Measurements from ENCODE around the gene TLX3. TPM values are rescaled to one million over a fixed set of nuclear protein-coding genes. Genes with fewer than 3 reads are reported as not detected.

The TLX3 gene
- total RNA-seq, 1 experiment from 2014 or later = not detected

DNA sequence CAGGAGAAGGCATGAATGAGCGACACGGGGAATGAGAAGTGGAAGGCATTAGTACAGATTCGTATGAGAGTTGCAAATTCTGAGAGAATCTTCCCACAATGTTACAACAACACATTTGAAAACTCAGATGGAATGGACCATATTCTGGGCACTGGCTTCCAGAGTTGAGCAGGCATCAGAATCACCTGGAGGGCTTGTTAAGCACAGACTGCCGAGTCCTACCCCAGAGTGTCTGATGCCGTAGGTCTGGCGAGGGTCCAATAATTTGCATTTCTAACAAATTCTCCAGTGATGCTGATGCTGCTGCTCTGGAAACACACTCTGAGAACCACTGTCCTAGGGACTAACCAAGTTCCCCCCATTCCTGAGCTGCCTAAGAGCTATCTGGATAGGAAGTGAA lies 2.9 kb upstream of the TLX3 start:
- peaks cover 81% of the 10 kb centered on the region for H3K27me3 ChIP-seq (ENCODE audit: insufficient read depth, low read length)
- H3K27ac ChIP-seq (ENCODE audit: insufficient read length, low read depth, low read length) = no peak overlapping the region
- H3K4me2 ChIP-seq (ENCODE audit: insufficient read depth, insufficient read length, low read length) = no peak overlapping the region
- H4K5ac ChIP-seq (ENCODE audit: insufficient read length, low read depth, low read length) = no peak overlapping the region
- Mint-ChIP-seq H3K9me3 (peaks cover 3 to 5% of the 10 kb centered on the region in 2 experiments; a peak in 2 of 5 replicates), H3K27ac (no peak overlapping the region; a peak in 1 of 7 replicates), H3K27me3 (ENCODE audit: low read depth) (peaks cover 100% of the 10 kb centered on the region), H3K4me3 (no peak overlapping the region), H3K4me1 (peaks cover 10 to 30% of the 10 kb centered on the region in 2 experiments), H3K36me3 (ENCODE audit: insufficient read depth in 1 of 3, low read depth in 3 of 3) (0 out of 7 replicates have a peak, but pooled peaks cover 0 to 1% (median 0%) of the 10 kb centered on the region in 3 experiments)
- H2BK5ac ChIP-seq (ENCODE audit: insufficient read length, low read length) = no peak overlapping the region
- no peak for DNase-seq
- H2AK5ac ChIP-seq (ENCODE audit: insufficient read length, low read length) = no peak overlapping the region
- H4K91ac ChIP-seq (ENCODE audit: insufficient read length, low read depth, low read length) = no peak overlapping the region
- no peaks in the 10 kb centered on the region for H3K4me1 ChIP-seq (ENCODE audit: insufficient read depth, low read length)
- no peak overlapping the region for H3K23ac ChIP-seq (ENCODE audit: insufficient read length, low read depth, low read length)
- H2BK120ac ChIP-seq (ENCODE audit: low read depth, low read length, poor library complexity, severe bottlenecking) = no peak overlapping the region
- no peak overlapping the region for H2BK12ac ChIP-seq (ENCODE audit: insufficient read length, low read depth, low read length)
- H3T11ph ChIP-seq (ENCODE audit: low read length) = no peak overlapping the region
- no peak overlapping the region for H3K4ac ChIP-seq (ENCODE audit: low read depth, low read length)
- H4K8ac ChIP-seq (replicated peaks; ENCODE audit: insufficient read length, low read depth, low read length) = no peak overlapping the region
- H3K9me3 ChIP-seq (ENCODE audit: control insufficient read depth, low read depth, low read length) = no peaks in the 10 kb centered on the region
- TF ChIP-seq, protein P1, sequence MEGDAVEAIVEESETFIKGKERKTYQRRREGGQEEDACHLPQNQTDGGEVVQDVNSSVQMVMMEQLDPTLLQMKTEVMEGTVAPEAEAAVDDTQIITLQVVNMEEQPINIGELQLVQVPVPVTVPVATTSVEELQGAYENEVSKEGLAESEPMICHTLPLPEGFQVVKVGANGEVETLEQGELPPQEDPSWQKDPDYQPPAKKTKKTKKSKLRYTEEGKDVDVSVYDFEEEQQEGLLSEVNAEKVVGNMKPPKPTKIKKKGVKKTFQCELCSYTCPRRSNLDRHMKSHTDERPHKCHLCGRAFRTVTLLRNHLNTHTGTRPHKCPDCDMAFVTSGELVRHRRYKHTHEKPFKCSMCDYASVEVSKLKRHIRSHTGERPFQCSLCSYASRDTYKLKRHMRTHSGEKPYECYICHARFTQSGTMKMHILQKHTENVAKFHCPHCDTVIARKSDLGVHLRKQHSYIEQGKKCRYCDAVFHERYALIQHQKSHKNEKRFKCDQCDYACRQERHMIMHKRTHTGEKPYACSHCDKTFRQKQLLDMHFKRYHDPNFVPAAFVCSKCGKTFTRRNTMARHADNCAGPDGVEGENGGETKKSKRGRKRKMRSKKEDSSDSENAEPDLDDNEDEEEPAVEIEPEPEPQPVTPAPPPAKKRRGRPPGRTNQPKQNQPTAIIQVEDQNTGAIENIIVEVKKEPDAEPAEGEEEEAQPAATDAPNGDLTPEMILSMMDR (conservative IDR thresholded peaks at IDR 0.05) = no peak
- H2BK15ac ChIP-seq (ENCODE audit: low read depth, low read length) = no peak overlapping the region
- no peaks in the 10 kb centered on the region for H3K79me1 ChIP-seq (ENCODE audit: insufficient read depth, low read depth, low read length, poor library complexity, severe bottlenecking)
- no peak overlapping the region for H3K18ac ChIP-seq (ENCODE audit: insufficient read length, low read depth, low read length)
- WGBS (ENCODE audit: extremely low coverage, insufficient read length, low lambda C conversion rate) = no CpG with 5 or more reads among the region's 6 CpGs
- H4K20me1 ChIP-seq (ENCODE audit: control insufficient read depth, insufficient read depth, insufficient read length) = no peaks in the 10 kb centered on the region
- H2BK20ac ChIP-seq (ENCODE audit: low read depth, low read length, poor library complexity, severe bottlenecking) = no peak overlapping the region
- no peak overlapping the region for H3K9ac ChIP-seq (ENCODE audit: extremely low read depth, insufficient read length, low read length)
- H3K14ac ChIP-seq (ENCODE audit: insufficient read depth, low read length) = no peak overlapping the region
- H2AFZ ChIP-seq (ENCODE audit: low read length) = no peak overlapping the region
- peaks cover 4% of the 10 kb centered on the region for H3K23me2 ChIP-seq (ENCODE audit: insufficient read length, low read depth, low read length, poor library complexity, severe bottlenecking)
- no peak overlapping the region for H3K56ac ChIP-seq (ENCODE audit: insufficient read length, low read depth, low read length)
- H3K79me2 ChIP-seq (ENCODE audit: insufficient read depth, low read length) = no peaks in the 10 kb centered on the region
